Testis (tissue), 2 donors: Measurements from ENCODE around the gene KCNJ16.

Experiments used
- POLR2A ChIP-seq: fragments of 450-650 bp; IDR thresholded peaks from one replicate; pipeline ENCODE4 v1.6.1; 2017; ENCODE audit warnings: antibody characterized with exemption, mild to moderate bottlenecking, moderate library complexity
- TF ChIP-seq, protein P1 (sequence below), 3 experiments: fragments of 450-650 bp in 2 of 3; fragments of 200-600 bp in 1 of 3; sonication (generic) in 1 of 3; IDR thresholded peaks; one replicate each; pipeline ENCODE4 v1.5.1; 2016 to 2019; ENCODE audit warnings: antibody characterized with exemption in 3 of 3, mild to moderate bottlenecking in 2 of 3, moderate library complexity in 1 of 3

DNA sequence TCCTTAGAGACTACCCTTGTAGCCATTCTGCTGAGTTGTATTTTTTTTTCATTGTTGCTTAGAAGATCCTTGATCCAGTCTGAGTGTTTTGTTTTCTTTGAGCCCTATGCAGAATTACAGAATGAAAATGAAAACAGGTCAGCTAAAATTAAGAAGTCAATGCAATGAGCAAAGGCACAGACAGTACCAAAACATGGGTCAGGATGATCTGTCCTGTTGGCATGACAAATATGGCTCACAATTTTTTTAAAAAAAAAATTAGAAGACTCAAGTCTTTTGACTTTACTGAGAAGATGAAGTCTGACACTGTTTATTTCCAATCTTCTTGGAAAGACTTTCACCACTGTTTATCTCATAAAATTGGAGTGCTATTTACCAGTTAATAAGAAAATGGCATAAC lies 32.4 kb downstream of the KCNJ16 start:
- no peak for TF ChIP-seq POLR2A
- TF ChIP-seq, protein P1, sequence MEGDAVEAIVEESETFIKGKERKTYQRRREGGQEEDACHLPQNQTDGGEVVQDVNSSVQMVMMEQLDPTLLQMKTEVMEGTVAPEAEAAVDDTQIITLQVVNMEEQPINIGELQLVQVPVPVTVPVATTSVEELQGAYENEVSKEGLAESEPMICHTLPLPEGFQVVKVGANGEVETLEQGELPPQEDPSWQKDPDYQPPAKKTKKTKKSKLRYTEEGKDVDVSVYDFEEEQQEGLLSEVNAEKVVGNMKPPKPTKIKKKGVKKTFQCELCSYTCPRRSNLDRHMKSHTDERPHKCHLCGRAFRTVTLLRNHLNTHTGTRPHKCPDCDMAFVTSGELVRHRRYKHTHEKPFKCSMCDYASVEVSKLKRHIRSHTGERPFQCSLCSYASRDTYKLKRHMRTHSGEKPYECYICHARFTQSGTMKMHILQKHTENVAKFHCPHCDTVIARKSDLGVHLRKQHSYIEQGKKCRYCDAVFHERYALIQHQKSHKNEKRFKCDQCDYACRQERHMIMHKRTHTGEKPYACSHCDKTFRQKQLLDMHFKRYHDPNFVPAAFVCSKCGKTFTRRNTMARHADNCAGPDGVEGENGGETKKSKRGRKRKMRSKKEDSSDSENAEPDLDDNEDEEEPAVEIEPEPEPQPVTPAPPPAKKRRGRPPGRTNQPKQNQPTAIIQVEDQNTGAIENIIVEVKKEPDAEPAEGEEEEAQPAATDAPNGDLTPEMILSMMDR (IDR thresholded peaks at IDR 0.05) = no peak
